AG04450 (cell line): ENCODE data around the gene LHFPL3. TPM values are rescaled to one million over a fixed set of nuclear protein-coding genes. Genes with fewer than 3 reads are reported as not detected.

Source experiments
- CTCF ChIA-PET: fragments of 300-600, 350-600 bp; formaldehyde crosslinking; extraction: SDS; loops from one replicate; lab custom pipeline; 2022; ENCODE audit warnings: antibody characterized with exemption, inconsistent platforms; lab: Charles Lee
- POLR2A ChIA-PET: fragments of 350-600 bp; formaldehyde crosslinking; extraction: SDS; loops from one replicate; lab custom pipeline; 2021; ENCODE audit warnings: antibody characterized with exemption, inconsistent platforms; lab: Yijun Ruan, JAX
- DNase-seq: peaks from one replicate; pipeline ENCODE4 v3.0.0-alpha.2; 2011; ENCODE audit warnings: low read depth, low spot score
- H3K27ac ChIP-seq: one replicate; pipeline ENCODE4 v1.5.1; 2012; ENCODE audit warnings: low read depth, low read length, control low read depth
- H3K27me3 ChIP-seq: one replicate; pipeline ENCODE4 v1.6.0; 2012; ENCODE audit warnings: low read length; ENCODE audit not compliant: control insufficient read depth, insufficient read depth
- H3K4me3 ChIP-seq: 2 replicates; pipeline ENCODE4 v1.5.1; 2011; ENCODE audit warnings: mild to moderate bottlenecking, low read depth, low read length, control low read depth
- H3K9me3 ChIP-seq: 2 replicates; pipeline ENCODE4 v1.5.1; 2012; ENCODE audit warnings: low read length; ENCODE audit not compliant: control insufficient read depth, insufficient read depth
- polyA plus RNA-seq: library from polyadenylated mRNA; depleted of rRNA; stranded (reverse); fragments of >200 nt; gene quantifications from 2 replicates; pipeline ENCODE4 v1.2.3, GENCODE V29; 2011
- TF ChIP-seq, protein P1 (sequence below): IDR thresholded peaks from 2 replicates; pipeline ENCODE4 v1.5.1; 2011; ENCODE audit warnings: low read depth, low read length, control low read depth, inconsistent platforms

The LHFPL3 gene
- polyA plus RNA-seq, 1 experiment: not detected

GRCh38 chr7:104929921-104930320 is 601.5 kb downstream of the LHFPL3 start:
- Histone ChIP-seq H3K9me3 (no peaks in the 10 kb centered on the region), H3K27me3 (no peaks in the 10 kb centered on the region), H3K4me3 (no peak overlapping the region), H3K27ac (no peak overlapping the region)
- no peak for DNase-seq
- ChIA-PET CTCF (interaction anchor here (0.6 to 1.8 kb wide), 4 partner anchors 10 to 168 kb away, joined by 3 to 5 read pairs (median 3); no protein-coding TSS in a partner anchor), POLR2A (interaction anchor here (0.6 to 1.2 kb wide), 2 partner anchors 48 to 53 kb away, joined by 4 read pairs; no protein-coding TSS in a partner anchor)
- TF ChIP-seq, protein P1, sequence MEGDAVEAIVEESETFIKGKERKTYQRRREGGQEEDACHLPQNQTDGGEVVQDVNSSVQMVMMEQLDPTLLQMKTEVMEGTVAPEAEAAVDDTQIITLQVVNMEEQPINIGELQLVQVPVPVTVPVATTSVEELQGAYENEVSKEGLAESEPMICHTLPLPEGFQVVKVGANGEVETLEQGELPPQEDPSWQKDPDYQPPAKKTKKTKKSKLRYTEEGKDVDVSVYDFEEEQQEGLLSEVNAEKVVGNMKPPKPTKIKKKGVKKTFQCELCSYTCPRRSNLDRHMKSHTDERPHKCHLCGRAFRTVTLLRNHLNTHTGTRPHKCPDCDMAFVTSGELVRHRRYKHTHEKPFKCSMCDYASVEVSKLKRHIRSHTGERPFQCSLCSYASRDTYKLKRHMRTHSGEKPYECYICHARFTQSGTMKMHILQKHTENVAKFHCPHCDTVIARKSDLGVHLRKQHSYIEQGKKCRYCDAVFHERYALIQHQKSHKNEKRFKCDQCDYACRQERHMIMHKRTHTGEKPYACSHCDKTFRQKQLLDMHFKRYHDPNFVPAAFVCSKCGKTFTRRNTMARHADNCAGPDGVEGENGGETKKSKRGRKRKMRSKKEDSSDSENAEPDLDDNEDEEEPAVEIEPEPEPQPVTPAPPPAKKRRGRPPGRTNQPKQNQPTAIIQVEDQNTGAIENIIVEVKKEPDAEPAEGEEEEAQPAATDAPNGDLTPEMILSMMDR: no peak

DNA sequence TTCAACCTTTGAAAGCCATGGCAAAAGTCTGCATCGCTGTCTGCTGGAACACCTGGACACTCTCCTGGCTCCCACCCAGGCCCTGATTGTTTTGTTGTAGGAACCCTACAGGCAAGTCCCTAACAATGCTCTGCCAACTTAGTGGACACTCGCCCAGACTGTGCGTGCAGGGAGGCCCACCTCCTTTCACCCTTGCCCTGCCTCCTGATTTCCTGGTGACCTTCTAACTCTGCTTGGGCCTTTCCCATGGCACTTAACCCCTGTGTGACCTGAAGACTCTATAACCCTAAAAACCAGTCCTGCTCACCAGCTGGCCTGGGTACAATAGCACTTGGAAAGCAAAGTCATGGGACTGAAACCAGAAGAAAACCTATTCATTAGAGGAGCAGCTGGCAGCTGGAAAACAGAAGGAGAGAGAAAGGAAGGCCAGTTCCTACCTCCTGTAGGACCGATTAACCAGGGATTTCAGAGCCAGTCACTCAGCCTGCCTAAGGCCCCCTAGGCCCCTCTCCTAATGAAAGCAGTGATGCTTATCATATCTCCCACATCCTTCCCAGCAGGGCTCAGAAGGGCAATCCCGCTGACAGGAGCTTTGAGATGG is 602.9 kb downstream of the LHFPL3 start:
- POLR2A ChIA-PET: no interaction called here
- DNase-seq: no peak
- no peak overlapping the region for H3K4me3 ChIP-seq
- CTCF ChIA-PET: no interaction called here
- no peaks in the 10 kb centered on the region for H3K27me3 ChIP-seq
- no peaks in the 10 kb centered on the region for H3K9me3 ChIP-seq
- H3K27ac ChIP-seq: no peak overlapping the region
- TF ChIP-seq, protein P1: no peak

DNA sequence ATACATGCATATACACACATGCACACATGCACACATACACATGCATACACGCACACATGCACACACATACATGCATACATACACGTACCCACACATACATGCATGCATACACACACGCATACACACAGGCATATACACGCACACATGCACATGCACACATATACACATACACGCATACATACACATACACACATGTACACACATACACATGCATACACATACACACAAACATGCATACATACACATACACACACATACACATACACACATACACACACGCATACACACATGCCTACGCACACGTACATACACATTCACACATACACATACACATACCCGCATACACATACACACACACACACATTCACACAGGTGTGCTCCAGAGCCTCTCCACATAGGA is 604.6 kb downstream of the LHFPL3 start:
- DNase-seq: no peak
- H3K9me3 ChIP-seq: no peaks in the 10 kb centered on the region
- TF ChIP-seq, protein P1: no peak
- ChIA-PET POLR2A (no interaction called here), CTCF (no interaction called here)
- H3K27ac ChIP-seq: no peak overlapping the region
- no peaks in the 10 kb centered on the region for H3K27me3 ChIP-seq
- H3K4me3 ChIP-seq: no peak overlapping the region

- Histone ChIP-seq H3K4me3 (no peak overlapping the region), H3K9me3 (no peaks in the 10 kb centered on the region), H3K27ac (no peak overlapping the region), H3K27me3 (no peaks in the 10 kb centered on the region)
- TF ChIP-seq, protein P1: no peak
- CTCF ChIA-PET: no interaction called here
- POLR2A ChIA-PET: no interaction called here
- DNase-seq: no peak
Observed at GRCh38 chr7:104933521-104933988, 605.2 kb downstream of the LHFPL3 start.

- TF ChIP-seq, protein P1: no peak
- no peaks in the 10 kb centered on the region for H3K27me3 ChIP-seq
- no peak overlapping the region for H3K4me3 ChIP-seq
- ChIA-PET POLR2A (no interaction called here), CTCF (no interaction called here)
- no peak for DNase-seq
- no peaks in the 10 kb centered on the region for H3K9me3 ChIP-seq
- no peak overlapping the region for H3K27ac ChIP-seq
Observed at GRCh38 chr7:104934665-104935064, 606.3 kb downstream of the LHFPL3 start.
